T47D (cell line): Measurements from ENCODE around the gene SACM1L.
"Not testable (repeated sequence)": the region's sequence is repeated elsewhere in the genome, so short reads cannot be mapped to it uniquely, and the experiment has no call there.

ENCODE experiments used
- DNase-seq, 2 experiments: peaks; one replicate each; pipeline versions ENCODE4 v3.0.0 to v3.0.0-alpha.2; 2011 to 2012; ENCODE audit warnings: low read depth in 1 of 2, low spot score in 1 of 2
- JUND ChIP-seq: IDR thresholded peaks from 2 replicates; pipeline ENCODE4 v1.6.1; 2012; ENCODE audit warnings: low read depth
- in situ Hi-C: cut with HindIII; loops from 2 replicates; pipeline ENCODE4 v1.10.0; 2016; ENCODE audit warnings: low sequenced_read_pairs, low pct_unique_long_range_greater_than_20kb

Gene SACM1L

DNA sequence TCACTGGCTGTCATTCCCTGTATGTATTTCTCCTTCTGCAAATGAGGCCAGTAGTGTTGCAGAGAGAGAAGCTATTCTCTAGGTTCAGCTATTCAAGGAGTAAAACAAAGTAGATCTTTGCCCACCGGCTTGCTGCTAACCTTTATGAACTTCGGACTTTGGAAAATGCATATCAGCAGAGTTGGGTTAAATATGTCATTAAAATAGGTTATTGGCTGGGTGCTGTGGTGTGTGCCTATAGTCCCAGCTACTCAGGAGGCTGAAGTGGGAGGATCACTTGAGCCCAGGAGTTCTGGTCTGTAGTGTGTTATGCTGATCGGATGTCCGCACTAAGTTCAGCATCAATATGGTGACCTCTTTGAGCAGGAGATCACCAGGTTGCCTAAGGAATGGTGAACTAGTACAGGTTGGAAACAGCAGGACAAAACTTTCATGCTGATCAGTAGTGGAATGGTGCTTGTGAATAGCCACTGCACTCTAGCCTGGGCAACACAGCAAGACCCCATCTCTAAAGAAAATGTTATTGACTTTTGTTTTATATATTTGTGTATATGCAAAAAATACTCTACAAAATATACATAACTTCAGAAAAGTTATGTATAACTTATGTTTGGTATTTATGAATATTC is 53.4 kb downstream of the SACM1L start:
- in situ Hi-C loops = no loop called here
- no peak for TF ChIP-seq JUND
- DNase-seq = no peak

DNA sequence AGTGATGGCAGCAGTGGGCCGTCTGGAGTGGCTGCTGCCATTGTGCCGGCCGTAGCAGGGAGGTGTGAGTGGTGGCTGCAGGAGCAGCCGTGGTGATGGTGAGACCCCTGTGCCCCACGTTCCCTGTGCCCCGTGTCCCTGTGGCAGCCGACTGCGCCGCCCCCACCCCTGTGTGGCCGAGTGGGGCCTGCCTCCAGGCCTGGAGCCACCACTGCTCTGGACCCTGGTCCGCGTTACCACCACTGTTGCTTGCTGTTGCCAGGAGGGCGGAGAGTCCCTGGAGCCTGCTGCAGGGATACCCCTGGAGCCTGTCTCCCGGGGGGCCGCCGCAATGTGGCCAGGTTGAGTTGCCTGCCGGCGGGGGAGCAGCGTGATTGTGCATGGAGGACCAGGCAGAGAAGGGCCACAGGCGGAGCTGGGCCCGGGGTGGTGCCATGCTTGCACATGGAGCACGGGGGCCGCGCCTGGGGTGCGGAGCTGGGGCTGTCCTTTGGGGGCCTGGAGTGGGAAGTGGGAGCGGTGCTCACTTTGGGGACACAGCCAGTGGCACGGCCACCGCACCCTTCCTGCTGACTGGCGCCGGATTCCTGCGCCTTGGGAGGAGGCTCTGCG is 57.1 kb downstream of the SACM1L start:
- DNase-seq = no peak
- in situ Hi-C loops = no loop called here
- TF ChIP-seq JUND = no peak

DNA sequence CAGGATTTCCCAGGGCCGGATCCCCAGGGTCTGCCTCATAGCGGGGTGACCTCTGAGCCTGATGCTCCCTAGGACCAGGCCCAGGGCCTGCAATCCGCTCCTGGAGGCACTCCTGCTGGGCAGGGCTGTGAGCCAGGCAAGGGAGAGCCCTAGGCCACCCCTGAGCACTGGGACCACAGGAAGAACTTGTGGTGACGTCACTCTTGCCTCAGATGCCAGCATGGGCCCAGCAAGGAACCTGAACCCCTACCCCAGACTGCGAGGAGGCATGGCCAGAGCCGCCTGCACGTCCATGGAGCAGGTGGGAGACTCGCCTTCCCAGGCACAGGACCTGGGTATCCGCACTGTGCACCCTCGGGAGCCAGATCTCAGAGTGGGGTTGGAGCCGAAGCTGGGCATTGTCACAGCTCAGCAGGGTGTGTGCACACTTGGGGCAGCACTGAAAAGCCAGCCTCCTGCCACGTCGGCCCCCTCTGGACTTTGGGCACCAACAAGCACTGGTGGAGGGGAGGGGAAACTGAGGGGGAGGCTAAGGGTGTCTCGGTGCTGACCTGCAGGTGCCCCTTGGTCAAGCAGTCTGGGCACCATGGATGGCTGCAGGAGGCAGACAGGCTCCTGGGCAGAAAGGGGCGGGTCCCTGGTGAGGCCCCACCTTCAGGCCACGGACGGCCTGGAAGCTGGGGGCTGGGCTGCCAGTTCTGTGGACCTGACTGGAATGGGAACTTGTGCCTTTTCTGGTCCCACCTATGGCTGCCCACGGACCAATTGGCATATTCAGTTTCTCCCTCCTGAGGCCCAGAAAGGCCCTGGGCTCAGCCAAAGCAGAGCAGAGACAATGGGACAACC is 57.8 kb downstream of the SACM1L start:
- in situ Hi-C loops = no loop called here
- no peak for DNase-seq
- no peak for TF ChIP-seq JUND

GRCh38 chr3:45748068-45748467 is 58.9 kb downstream of the SACM1L start:
- TF ChIP-seq JUND = no peak
- no peak for DNase-seq
- in situ Hi-C loops = no loop called here

DNA sequence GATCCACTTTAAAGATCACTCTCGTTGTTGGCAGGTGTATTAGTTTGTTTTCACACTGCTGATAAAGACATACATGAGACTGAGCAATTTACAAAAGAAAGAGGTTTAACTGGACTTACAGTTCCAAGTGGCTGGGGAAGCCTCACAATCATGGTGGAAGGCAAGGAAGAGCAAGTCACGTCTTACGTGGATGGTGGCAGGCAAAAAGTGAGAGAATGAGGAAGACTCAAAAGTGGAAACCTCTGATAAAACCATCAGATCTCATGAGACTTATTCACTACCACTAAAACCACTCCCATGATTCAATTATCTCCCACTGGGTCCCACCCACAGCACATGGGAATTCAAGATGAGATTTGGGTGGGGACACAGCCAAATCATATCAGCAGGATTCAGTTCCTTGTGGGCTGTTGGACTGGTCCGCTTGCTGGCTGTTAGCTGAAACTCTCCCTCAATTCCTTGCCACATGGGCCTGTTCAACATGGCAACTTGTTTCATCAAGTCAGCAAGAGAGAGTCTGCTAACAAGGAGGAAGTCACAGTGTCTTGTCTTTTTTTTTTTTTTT is 59.9 kb downstream of the SACM1L start:
- in situ Hi-C loops, DNase-seq: not testable (repeated sequence)

DNA sequence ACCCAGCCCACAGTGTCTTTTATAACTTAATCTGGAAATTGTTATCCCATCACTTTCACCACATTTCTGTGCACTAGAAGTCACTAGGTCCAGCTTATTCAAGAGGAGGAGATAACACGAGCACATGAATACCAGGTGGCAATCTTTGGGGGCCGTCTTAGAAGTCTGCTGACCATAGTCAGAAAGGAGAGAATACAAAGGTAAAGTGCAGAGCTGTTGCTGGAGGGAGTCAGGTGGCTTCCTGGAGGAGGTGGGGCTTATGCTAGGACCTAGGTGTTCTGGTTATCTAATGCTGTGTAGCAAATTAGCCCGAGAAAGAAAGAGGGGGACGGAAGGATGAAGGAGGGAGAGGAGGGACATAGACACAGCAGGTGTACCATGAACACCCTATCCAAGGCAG is 60.7 kb downstream of the SACM1L start:
- TF ChIP-seq JUND = no peak
- in situ Hi-C loops = no loop called here
- no peak for DNase-seq

GRCh38 chr3:45751537-45752242 is 62.5 kb downstream of the SACM1L start:
- in situ Hi-C loops = no loop called here
- DNase-seq = no peak
- no peak for TF ChIP-seq JUND

DNA sequence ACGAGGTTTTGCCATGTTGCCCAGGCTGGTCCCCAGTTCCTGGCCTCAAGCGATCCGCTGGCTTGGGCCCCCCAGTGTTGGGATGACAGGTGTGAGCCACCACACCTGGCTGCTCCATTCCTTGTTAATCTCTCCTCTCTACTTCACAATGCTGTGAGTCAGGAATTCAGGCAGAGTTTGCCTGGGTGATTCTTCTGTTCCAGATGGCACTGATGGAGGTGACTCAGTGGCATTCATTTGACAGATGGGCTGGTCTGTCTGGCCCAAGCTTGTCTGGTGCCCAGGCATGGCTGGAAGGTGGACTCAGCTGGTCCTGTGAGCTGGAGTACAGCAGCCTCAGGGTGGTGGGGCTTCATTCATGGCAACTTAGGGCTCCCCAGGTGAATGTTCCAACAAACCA is 63.9 kb downstream of the SACM1L start:
- in situ Hi-C loops = no loop called here
- no peak for TF ChIP-seq JUND
- DNase-seq = no peak

DNA sequence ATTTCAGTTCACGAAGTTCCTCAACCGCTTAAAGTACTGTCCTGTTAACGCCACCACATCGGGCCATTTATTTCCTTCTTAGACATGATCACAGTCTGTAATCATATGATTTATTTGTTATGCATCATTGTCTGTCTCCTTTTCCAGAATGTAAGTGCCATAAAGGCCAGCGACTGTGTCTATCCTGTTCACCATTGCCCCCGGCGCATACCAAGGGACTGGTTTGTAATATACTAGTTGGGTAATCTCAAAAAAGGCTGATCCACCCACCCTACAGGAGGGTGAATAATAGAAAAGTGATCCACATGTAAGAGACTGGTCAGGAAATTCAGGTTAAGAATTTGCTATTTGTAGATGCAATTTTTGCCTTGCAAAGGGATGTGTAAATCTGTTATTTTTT is 65.3 kb downstream of the SACM1L start:
- in situ Hi-C loops = no loop called here
- TF ChIP-seq JUND = no peak
- no peak for DNase-seq

GRCh38 chr3:45756055-45756454 is 66.9 kb downstream of the SACM1L start:
- TF ChIP-seq JUND = no peak
- in situ Hi-C loops = no loop called here
- no peak for DNase-seq

DNA sequence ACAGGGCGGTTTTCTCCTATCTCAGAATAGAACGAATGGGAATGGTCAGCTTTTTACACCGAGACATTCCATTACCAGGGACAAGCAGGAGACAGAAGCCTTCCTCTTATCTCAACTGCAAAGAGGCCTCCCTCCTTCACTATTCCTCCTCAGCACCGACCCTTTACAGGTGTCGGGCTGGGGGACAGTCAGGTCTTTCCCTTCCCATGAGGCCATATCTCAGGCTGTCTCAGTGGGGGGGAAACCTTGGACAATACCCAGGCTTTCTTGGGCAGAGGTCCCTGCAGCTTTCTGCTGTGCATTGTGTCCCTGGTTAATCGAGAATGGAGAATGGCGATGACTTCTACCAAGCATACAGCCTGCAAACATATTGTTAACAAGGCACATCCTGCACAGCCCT is 67.9 kb downstream of the SACM1L start:
- DNase-seq, in situ Hi-C loops: not testable (repeated sequence)

GRCh38 chr3:45758871-45759270 is 69.7 kb downstream of the SACM1L start:
- no peak for TF ChIP-seq JUND
- in situ Hi-C loops = no loop called here
- no peak for DNase-seq
